Measurements from ENCODE around the gene IL22RA1. TPM values are rescaled to one million over a fixed set of nuclear protein-coding genes. Genes with fewer than 3 reads are reported as not detected.
A peak's percentile ranks its signal among the peaks of the same experiment; 100 is the strongest.

The IL22RA1 gene
- polyA plus RNA-seq, 12 donors = 0.05 to 8.7 (median 0.17) TPM; not detected in 3

GRCh38 chr1:24114753-24115152 is 28.2 kb downstream of the IL22RA1 start:
- no peak for DNase-seq

- no peak for DNase-seq
Measured at GRCh38 chr1:24113641-24114033, 29.3 kb downstream of the IL22RA1 start.

GRCh38 chr1:24111996-24112779 is 30.8 kb downstream of the IL22RA1 start, which contains the start of gene MYOM3:
Gene MYOM3, minus strand, starts transcription at chr1:24112135. Its CDS starts 3,499 bp downstream, at chr1:24108636.
- peak; percentile 38 for DNase-seq

- no peak for DNase-seq
Measured at GRCh38 chr1:24111262-24111995, 31.5 kb downstream of the IL22RA1 start.

- peak; percentile 23 for DNase-seq
Measured at GRCh38 chr1:24110642-24111261, 32.2 kb downstream of the IL22RA1 start.

GRCh38 chr1:24109686-24110475 is 33.1 kb downstream of the IL22RA1 start:
- DNase-seq = no peak

- no peak for DNase-seq
Measured at GRCh38 chr1:24109166-24109483, 33.8 kb downstream of the IL22RA1 start.

GRCh38 chr1:24108334-24109165 is 34.4 kb downstream of the IL22RA1 start:
- no peak for DNase-seq

- DNase-seq = no peak
Measured at GRCh38 chr1:24107462-24108138, 35.3 kb downstream of the IL22RA1 start.

- DNase-seq = no peak
Measured at GRCh38 chr1:24105368-24106160, 37.4 kb downstream of the IL22RA1 start.

- DNase-seq = no peak
Measured at GRCh38 chr1:24104854-24105253, 38.1 kb downstream of the IL22RA1 start.

GRCh38 chr1:24103879-24104278 is 39.1 kb downstream of the IL22RA1 start:
- DNase-seq = no peak

GRCh38 chr1:24103408-24103807 is 39.5 kb downstream of the IL22RA1 start:
- no peak for DNase-seq

GRCh38 chr1:24102961-24103360 is 40.0 kb downstream of the IL22RA1 start:
- DNase-seq = peak; percentile 31

GRCh38 chr1:24101796-24102586 is 40.9 kb downstream of the IL22RA1 start:
- DNase-seq = peak; percentile 47

GRCh38 chr1:24100945-24101737 is 41.8 kb downstream of the IL22RA1 start:
- no peak for DNase-seq

- DNase-seq = no peak
Measured at GRCh38 chr1:24098943-24099638, 43.8 kb downstream of the IL22RA1 start.
